Ovary (tissue), 3 donors: ENCODE results near the gene GSTT2.

ENCODE experiments used
- CTCF ChIP-seq, 3 donors: fragments of 450-650 bp in 2 of 3; fragments of 200-600 bp in 1 of 3; IDR thresholded peaks; one replicate each; pipeline versions ENCODE4 v1.5.1 to v1.8.0; 2016 to 2022; ENCODE audit warnings: antibody characterized with exemption in 3 of 3, mild to moderate bottlenecking in 1 of 3
- EP300 ChIP-seq: sonication (generic); formaldehyde crosslinking; IDR thresholded peaks from one replicate; pipeline ENCODE4 v1.6.1; 2017; ENCODE audit warnings: antibody characterized with exemption
- POLR2A ChIP-seq: fragments of 450-650 bp; IDR thresholded peaks from one replicate; pipeline ENCODE4 v1.6.1; 2017; ENCODE audit warnings: antibody characterized with exemption, mild to moderate bottlenecking, moderate library complexity
- donor health status: DM: no; HTN: no; CAD: no.

GRCh38 chr22:24002851-24003250, 22.9 kb downstream of the GSTT2 start:
- no peak for TF ChIP-seq POLR2A
- no peak for TF ChIP-seq EP300
- TF ChIP-seq CTCF (IDR thresholded peaks at IDR 0.05): no peak
